GM18867 (cell line): ENCODE measurements around the gene RORB.

Source experiments
- ATAC-seq: cut with Tn5 transposase; IDR thresholded peaks from one replicate; pipeline ENCODE4 v1.9.1; 2021; ENCODE audit warnings: mild to moderate bottlenecking, moderate library complexity; ENCODE audit not compliant: unreplicated experiment

Gene RORB

DNA sequence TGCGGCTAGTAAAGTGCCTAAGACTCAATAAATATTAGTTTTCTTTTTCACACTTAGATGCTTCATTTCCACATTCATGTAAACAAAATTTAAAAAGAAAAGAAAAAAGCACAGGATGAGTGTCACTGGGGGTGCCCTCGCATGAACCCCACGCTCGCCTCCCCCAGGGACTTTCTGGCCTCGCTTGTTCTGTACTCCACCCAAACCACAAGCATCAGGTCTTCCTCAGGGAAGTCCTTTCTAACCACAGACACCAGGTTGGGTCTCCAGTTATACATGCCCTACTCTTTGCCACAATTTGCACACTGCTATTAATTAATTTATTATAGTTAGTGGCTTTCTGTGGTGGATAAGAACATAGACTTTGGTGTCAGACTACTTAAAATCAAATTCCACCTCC is 92.4 kb downstream of the RORB start:
- peak; percentile 61 for ATAC-seq

DNA sequence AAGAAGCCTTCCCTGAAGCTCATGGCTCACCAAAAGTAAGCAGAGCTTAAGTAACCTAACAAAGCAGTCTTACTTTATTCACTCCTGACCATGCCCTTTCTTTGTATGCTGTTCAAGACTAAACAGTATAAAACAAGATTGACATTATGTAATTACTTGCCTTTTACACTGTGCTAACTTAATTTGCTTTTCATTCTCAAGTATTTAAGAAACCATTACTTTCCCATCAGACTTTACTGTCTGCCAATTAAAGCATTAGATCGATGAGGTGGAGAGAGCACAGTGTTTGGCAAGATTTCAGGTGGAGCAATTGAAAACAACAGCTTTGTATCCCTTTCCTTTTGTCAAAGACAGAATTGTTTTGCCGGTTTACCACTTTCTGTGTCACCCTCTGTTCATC is 98.2 kb downstream of the RORB start:
- ATAC-seq: no peak

DNA sequence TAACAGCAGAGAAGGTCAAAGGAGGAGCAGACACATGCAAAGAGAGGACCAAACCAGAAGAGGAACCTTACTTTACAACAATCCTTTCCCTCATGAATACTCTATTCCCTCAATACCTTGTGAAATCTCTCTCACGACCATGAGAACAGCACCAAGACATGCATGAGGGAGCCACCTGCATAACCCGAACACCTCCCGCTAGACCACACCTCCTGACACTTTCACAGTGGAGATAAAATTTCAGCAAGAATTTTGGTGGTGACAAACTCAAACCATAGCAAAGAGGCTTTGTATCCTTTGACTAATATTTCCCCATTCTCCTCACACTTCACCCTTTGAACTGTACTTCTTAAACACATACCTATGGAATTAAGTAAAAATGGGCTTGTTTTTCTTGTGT is 101.7 kb downstream of the RORB start:
- ATAC-seq: no peak

DNA sequence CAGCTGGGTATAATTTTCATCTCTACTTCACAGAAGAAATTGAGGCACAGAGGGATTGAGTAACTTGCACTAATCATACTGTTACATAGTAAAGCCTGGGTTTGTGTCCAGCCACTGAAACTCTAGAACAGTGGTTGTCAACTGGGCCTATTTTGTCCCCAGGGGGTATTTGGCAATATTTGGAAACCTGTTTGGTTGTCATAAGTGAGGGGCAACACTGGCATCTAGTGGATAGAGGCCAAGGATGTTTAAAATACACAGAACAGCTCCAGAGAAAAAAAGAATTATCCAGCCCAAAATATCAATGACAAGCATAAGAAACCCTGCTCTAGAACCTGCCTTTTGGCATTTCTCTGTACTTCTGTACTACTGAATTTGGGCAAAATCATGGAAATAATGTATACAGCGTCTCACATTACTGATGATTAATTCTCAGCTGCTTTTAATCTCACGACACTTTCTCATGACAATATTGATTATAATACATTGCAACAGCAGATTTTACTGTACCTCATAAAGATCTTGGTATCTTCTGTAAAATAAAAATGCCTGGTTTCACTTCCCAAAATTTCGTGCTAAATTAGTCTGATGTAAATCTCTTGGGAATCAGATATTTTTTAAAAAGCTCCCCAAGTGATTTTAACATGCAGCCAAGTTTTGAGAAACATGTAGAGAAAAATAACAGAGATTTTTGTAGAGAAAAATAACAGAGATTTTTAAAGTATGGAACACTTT is 112.7 kb downstream of the RORB start:
- ATAC-seq: no peak

DNA sequence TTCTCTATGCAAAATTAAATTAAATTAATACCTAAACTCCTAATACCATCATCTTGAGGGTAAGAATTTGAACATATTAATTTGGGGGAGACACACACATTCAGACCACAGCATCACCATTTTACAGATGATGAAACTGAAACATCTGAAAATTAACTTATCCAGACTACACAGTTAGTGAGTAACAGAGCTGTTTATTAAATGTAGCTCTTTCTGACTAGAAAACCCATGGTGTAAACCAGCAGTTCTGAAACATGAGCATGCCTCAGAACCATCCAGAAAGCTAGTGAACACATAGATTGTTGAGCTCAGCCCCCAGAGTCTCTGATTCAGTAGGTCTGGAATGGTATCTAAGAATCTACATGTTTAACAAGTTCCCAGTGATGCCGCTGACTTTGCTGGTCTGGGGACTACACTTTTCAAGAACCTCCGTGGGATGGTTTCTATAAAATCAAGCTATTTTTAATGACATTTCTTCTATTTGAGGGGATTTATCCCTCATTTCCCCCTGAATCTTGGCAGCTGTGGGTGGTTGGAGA is 113.5 kb downstream of the RORB start:
- ATAC-seq: no peak

DNA sequence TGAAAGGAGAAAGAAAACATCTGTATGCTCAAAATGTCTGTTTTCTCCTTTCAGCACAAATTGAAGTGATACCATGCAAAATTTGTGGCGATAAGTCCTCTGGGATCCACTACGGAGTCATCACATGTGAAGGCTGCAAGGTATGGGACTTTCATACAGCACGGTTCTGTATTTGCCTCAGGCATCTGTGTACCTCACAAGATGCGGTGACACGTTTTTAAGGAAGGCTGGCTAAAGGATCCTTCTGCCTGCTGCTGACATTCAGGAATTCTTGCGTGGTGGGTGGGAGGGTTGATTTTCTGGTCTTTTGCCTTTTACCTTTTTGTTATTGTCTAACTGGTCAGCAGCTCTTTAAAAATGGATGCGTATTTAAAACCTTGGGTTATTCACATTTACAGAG is 133.1 kb downstream of the RORB start:
- ATAC-seq: no peak

DNA sequence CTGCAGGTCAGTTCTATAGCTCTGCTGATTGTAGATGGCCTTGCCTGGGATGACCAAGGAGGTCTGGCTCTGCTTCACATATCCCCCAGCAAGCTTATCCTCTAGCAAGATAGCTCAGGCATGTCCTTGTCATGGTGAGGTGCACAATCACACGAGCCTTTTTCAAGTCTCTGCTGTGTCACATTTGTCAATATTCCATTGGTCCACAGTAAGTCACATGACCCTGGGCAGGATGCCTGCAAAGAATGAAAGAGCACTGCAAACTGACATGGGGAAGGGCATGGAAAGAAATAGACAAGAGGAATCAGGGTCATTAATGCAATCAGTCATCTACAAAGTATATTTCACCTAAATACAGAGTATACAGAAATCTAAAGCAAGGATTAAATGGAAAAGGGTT is 142.0 kb downstream of the RORB start:
- ATAC-seq: no peak

DNA sequence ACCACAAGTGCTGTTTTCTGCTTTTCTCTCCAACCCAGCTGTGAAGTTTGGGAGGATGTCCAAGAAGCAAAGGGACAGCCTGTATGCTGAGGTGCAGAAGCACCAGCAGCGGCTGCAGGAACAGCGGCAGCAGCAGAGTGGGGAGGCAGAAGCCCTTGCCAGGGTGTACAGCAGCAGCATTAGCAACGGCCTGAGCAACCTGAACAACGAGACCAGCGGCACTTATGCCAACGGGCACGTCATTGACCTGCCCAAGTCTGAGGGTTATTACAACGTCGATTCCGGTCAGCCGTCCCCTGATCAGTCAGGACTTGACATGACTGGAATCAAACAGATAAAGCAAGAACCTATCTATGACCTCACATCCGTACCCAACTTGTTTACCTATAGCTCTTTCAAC is 145.2 kb downstream of the RORB start:
- ATAC-seq: no peak

DNA sequence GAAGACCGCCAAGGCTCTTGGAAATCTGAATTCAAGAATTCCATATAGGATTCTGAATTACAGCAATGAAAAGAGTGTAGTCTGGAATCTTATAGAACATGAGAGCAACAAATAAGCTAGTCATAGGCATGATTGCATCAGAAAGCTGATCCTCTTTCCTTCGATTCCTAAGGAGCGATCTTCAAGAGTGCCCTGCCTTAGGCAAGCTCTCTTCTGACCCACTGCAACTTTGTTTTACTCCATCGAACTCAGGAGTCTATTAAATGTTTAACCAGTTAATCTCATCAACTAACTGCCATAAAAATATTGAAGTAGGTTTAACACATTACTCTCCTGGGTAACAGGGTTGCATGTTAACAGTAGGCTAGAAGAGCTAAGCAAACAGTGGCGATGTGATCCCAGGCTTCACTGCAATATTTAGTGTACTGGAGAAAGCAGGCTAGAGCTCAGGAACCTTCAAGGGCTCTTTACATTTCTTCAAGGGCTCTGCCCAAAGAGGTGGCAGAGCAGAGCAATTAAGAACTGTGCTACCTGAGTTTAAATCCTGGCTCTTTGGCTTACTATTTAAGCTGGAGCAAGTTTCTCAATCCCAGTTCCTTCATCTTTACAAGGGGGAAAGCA is 146.3 kb downstream of the RORB start:
- no peak for ATAC-seq

DNA sequence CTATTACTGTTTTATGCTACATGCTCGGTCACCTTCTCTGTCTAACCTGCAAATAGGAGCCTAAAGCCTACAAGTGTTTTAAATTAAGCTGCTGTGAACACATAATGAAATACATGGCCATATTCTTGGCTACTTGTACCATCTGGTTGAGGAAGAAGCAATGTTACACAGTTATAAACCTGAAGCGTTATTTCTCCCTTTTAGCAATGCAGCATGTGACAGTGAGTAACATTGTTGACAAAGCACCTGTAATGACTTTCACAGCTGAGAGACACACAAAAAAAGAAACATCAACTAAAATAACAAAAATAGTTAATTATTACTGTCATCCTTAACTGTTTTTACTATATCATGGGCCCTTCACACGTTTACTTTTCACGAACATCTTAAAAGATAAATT is 146.9 kb downstream of the RORB start:
- no peak for ATAC-seq

DNA sequence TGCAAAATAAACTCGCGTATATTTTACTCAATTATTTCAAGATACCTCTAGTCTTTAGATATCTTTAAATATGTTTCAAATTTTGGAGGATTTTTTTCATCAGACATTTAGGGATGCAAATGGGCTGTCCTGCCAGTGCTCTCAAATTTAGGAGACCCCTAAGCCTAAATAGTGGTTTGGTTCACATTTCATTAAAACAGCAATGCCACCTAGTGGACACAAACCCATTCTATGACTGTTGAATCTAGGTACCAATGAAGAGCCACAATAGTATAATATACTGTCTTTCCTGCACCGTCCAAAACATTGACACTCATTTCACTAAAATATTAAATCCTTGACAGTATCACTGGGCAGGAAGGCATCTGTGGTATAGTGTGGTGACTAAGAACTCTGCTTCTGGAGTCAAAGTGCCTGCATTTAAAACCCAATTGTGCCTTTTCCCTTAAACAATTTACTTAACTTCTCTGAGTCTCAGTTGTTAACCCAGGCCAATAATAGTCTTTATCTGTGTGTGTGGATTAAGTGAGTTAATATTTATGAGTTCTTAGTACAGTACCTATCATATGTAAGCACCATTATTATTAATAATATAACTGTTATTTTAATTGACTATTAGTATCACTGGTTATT is 148.0 kb downstream of the RORB start:
- ATAC-seq: no peak

DNA sequence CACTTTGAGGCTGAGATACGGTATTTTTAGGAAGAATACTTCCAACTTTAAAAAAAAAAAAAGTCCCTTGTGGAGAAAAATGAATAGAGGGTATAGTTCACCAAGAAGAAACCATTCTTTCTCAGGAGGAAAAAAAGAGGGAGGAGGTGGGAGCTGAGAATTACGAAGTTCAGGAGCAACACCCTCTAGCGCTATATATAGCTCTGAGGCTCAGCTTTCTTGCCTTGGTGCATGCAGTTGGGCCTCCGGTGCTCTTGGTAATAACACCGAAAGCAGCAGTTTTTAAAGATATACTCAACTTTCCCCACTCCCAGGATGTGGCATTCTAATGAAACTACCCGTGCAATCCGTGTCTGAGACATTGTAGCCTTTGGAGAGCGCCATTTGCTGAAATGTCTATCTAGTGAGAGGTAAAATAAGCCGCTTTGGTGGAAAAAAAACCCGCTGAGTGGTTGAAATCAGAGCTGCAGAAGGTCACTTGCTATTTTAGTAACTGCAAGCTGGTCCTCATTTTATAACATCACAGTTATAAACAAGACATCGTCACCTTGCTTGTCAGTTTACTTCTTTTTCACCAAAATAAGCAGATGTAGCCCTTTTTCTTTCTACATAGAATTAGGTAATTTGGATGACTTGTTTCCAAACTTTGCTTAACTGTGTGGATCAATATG is 156.4 kb downstream of the RORB start:
- ATAC-seq: no peak

DNA sequence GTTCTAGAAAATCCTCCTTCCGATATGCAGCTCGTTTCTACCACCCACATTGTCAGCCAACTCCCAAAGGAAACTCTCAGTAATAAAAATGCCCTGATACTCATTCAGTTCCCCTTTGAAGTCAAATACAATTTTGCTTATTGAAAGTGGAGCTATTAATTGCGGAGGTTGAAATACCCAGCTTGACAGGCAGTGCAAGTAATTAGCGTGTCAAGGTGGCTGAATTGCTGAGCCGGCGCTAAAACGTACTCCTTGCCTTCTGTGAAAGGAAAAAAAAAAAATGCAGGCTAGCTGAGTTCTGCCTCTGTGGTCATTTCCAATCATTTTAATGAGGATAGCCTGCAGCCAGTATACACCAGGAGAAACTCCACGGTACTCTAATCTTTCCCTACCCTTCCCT is 165.5 kb downstream of the RORB start:
- no peak for ATAC-seq

DNA sequence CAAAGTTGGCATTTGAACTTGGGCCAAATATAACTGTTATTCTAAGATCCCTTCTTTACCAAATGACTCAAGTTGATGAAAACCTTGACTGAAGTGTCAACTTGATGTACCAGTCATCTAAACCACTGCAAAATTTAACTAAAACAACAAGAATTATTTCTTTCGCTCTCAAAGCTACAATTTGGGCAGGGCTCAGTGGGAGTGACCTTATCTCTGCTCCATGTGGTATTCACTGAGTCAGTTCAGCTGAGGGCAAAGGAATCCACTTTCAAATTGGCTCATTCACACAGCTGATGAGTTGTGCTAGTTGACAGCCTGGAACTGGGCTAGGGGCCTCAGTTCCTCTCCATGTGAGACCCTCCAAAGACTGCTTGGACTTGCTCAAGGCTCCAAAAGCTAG is 166.3 kb downstream of the RORB start:
- no peak for ATAC-seq

DNA sequence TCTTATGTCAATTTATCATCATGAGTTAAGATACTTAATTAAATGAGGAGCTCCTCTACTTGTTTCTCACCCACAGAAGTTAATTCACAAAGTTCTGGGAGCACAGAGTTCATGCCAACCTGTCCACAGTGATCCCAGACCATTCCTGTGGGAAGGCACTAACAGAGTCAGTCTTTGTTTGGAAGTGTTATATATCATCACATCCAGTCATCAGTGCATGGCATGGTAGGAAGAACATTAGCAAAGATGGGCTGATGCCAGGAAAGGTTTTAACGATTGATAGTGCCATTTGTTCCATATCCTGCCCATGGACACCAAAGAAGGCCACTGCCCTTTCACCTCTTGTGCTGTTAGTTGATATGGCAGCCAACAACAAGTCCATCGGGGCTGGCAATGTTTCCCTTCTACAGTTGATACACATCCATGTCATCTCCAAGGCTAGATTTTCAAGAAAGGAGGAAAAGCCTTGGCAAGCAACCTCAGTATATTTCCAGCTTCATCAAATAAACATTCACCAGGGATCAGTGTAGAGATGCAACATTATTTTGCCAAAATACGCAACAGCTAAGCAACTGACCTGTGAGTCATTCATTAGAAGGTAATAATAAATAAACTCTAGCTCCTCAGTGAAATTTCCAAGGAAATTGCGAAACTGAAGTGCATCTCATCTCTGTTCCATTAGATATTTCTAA is 169.6 kb downstream of the RORB start:
- ATAC-seq: no peak

DNA sequence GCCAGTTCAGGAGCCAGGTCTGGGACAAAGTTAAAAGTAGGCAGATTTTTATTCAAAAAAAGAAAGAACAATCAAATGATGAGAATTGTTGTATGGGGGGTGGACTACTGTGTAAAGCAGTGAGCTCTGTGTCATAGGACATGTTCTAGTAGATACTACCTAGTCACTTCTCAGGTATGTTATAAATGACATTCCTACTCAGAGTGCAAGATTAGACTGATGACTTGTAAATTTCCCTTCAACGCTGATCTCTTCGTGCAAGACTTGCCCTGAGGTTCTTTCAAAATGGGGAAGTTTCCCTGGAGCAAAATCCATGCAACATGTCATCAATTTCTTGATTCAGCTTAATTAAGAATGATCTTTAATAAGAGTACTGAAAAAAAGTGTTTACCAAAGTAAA is 175.1 kb downstream of the RORB start:
- ATAC-seq: no peak

DNA sequence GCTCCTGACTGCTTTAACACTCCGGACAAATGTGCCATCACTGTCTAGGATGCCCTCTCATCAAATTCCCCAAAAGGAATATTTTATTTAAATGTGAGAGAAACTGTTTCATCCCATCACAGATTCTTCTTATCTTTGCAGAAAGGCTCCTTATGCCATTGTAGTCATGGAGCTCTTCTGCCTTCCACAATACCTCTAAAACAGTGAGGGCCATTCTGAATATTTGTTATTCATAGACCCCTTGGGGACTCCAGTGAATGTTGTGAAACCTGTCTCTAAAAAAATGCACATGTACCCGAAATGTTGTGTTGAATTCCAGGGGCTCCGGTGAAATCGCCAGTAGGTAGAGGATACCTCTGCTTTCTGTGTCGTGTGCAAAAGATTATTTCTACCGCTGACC is 176.9 kb downstream of the RORB start:
- no peak for ATAC-seq

DNA sequence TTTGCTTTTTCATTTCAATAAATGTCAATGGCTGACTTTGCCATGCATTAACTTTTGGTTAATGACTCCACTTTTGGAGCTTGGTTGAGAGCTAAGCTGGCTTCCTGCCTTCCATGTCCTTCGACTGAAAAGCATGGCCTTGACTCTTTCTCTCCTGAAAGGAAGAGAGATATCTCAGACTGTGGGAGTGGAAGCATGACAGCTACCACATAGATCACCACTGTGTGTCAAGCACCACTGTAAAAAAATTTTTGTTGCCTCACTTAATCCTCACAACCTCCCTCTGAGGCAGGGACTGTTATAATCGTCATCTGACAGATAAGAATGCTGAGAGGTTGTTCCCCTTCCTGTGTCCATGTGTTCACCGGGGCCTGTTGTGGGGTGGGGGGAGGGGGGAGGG is 184.8 kb downstream of the RORB start:
- ATAC-seq: no peak

DNA sequence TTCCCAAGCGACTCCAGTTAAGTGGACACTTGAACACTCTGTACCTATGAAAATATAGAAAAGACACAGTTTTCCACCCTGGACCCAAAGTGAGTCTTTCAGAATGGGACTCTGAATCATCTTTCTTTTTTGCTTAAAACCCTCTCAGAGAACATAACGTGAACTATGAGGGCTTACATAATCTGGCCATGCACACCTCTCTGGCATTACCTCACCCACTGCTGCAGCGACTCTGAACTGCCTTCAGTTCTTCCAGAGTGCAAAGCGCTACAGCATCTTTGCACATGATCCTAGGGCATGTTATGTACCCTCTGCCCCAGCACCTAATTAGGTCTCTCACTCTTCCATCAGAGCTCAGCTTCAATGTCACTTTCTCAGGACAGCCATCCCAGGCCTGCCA is 186.2 kb downstream of the RORB start:
- no peak for ATAC-seq

DNA sequence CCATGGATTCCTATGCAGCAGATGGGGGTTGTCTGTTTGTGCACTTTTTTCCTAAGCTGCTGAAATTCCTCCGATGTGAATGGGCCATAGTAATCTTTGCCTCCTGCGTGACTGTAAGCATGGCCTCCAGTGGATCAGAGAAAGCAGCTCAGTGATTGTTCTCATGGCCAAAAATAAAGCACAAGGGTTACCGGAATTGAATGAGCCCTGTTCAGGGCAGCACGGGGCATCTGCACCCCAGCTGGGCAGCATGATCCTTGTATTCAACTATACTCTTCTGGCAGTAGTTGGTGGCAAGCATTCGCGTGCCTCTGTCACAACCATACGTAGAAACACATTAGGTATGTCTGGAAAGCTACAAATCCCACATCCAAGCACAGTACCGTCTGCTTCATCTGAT is 193.9 kb downstream of the RORB start:
- ATAC-seq: no peak

DNA sequence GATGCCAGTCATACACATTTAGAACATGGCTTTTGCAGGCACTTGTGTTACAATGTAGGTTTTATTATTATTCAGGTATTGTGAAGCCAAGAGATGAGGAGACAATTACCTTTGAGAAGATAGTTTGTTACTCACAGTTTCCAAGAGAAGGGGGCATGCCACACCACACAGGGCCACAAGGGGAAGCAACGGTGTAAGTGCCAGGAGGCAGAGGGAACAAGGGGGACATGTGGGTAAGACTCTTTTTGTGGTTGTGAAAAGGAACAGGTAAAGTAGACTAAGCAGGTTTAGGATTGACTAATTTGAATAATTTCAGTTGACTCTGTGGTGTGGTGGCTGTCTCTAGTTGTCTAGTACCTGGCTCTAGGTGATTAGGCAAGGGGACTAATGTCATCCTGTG is 199.4 kb downstream of the RORB start:
- peak; percentile 42 for ATAC-seq
